Measurements from ENCODE around the gene BARD1.
"Not testable (repeated sequence)": the region's sequence is repeated elsewhere in the genome, so short reads cannot be mapped to it uniquely, and the experiment has no call there.

The BARD1 gene

DNA sequence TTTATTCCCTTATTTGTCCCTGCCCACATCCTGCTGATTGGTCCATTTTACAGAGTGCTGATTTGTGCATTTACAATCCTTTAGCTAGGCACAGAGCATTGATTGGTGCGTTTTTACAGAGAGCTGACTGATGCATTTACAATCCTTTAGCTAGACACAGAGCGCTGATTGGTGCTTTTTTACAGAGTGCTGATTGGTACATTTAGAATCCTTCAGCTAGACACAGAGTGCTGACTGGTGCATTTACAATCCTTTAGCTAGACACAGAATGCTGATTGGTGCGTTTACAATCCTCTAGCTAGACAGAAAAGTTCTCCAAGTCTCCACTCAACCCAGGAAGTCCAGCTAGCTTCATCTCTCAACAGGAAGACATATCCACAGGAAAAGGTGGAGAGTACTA is 91.6 kb downstream of the BARD1 start:
- peaks cover 0 to 18% of the 10 kb centered on the region in 2 donors for H3K36me3 ChIP-seq (replicated peaks in 1 of 2; ENCODE audit: control insufficient read depth in 2 of 2, insufficient read depth in 2 of 2, low read length in 2 of 2)
- not testable (repeated sequence) for H3K23ac ChIP-seq (ENCODE audit: low read depth, low read length, poor library complexity); H2BK12ac ChIP-seq (ENCODE audit: low read length); H4K8ac ChIP-seq (ENCODE audit: low read depth, low read length); H3K18ac ChIP-seq (ENCODE audit: low read length); H3K79me1 ChIP-seq (ENCODE audit: low read depth, low read length); H3K14ac ChIP-seq (ENCODE audit: low read length); H3K4me2 ChIP-seq (ENCODE audit: insufficient read depth, low read length, poor library complexity, severe bottlenecking); H3K4me1 ChIP-seq (ENCODE audit: control insufficient read depth in 2 of 2, insufficient read depth in 1 of 2, low read depth in 1 of 2, low read length in 2 of 2); H2BK15ac ChIP-seq (ENCODE audit: low read length); H2AK5ac ChIP-seq (ENCODE audit: low read depth, low read length); H2BK5ac ChIP-seq (ENCODE audit: low read length); H2BK120ac ChIP-seq (ENCODE audit: low read depth, low read length); H3K4me3 ChIP-seq (ENCODE audit: low read length in 2 of 2); H4K91ac ChIP-seq (ENCODE audit: low read depth, low read length, poor library complexity); DNase-seq (ENCODE audit: low spot score); H3K27ac ChIP-seq (replicated peaks; ENCODE audit: low read length); H2AFZ ChIP-seq (ENCODE audit: low read length); H3K9ac ChIP-seq (ENCODE audit: low read depth, low read length, poor library complexity); H3K4ac ChIP-seq (ENCODE audit: low read length); H3K27me3 ChIP-seq (ENCODE audit: control insufficient read depth in 3 of 3, insufficient read depth in 3 of 3, low read depth in 1 of 3, low read length in 3 of 3)
- H3K9me3 ChIP-seq (replicated peaks in 1 of 2; ENCODE audit: control insufficient read depth in 2 of 2, insufficient read depth in 1 of 2, low read depth in 1 of 2, low read length in 2 of 2) = peaks cover 0 to 15% of the 10 kb centered on the region in 2 donors
- WGBS, 2 donors (ENCODE audit: extremely low coverage in 2 of 2, insufficient read length in 2 of 2, insufficient replicate concordance in 1 of 2) = no CpG with 5 or more reads among the region's 3 CpGs

DNA sequence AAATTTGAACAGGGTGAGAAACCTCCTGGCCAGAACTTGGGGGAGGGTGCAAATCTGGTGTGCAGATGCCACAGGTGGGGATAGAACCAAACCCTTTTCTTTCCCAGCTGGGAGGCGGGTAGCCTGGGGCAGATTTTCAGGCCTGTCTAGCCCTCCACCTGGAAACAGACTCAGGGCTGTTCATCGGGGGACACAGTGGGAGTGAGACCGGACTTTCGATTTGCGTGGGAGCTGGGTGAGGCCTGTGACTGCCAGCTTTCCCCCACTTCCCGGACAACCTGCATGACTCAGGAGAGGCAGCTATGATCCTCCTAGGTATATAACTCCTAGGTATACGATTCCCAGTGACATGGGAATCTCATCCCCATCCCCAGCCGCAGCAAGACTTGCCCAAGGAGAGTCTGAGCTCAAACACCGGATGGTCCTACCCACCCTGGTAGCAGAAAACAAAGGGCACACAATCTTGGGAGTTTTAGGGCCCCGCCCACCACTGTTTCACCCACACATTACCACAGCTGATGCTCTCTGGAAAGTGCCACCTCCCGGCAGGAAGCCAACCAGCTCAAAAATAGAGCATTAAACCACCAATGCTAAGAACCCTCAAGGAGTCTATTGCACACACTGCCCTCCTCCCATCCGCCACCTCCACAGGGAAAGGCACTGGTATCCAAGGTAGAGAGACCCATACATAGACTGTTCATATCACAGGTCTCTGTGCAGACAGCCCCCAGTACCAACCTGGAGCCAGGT is 92.5 kb downstream of the BARD1 start:
- no peak overlapping the region for H3K18ac ChIP-seq (ENCODE audit: low read length)
- H3K23ac ChIP-seq (ENCODE audit: low read depth, low read length, poor library complexity) = no peak overlapping the region
- H3K4me2 ChIP-seq (ENCODE audit: insufficient read depth, low read length, poor library complexity, severe bottlenecking) = no peak overlapping the region
- no peak overlapping the region for H3K14ac ChIP-seq (ENCODE audit: low read length)
- no peak overlapping the region for H3K9ac ChIP-seq (ENCODE audit: low read depth, low read length, poor library complexity)
- H3K9me3 ChIP-seq (replicated peaks in 1 of 2; ENCODE audit: control insufficient read depth in 2 of 2, insufficient read depth in 1 of 2, low read depth in 1 of 2, low read length in 2 of 2) = peaks cover 0 to 15% of the 10 kb centered on the region in 2 donors
- no peak for DNase-seq (ENCODE audit: low spot score)
- H3K36me3 ChIP-seq (replicated peaks in 1 of 2; ENCODE audit: control insufficient read depth in 2 of 2, insufficient read depth in 2 of 2, low read length in 2 of 2) = peaks cover 0 to 18% of the 10 kb centered on the region in 2 donors
- no peak overlapping the region for H3K27ac ChIP-seq (replicated peaks; ENCODE audit: low read length)
- no peaks in the 10 kb centered on the region for H3K4me1 ChIP-seq (ENCODE audit: control insufficient read depth in 2 of 2, insufficient read depth in 1 of 2, low read depth in 1 of 2, low read length in 2 of 2)
- no peaks in the 10 kb centered on the region for H3K79me1 ChIP-seq (ENCODE audit: low read depth, low read length)
- H3K4me3 ChIP-seq (ENCODE audit: low read length in 2 of 2) = no peak overlapping the region
- H4K91ac ChIP-seq (ENCODE audit: low read depth, low read length, poor library complexity) = no peak overlapping the region
- H2BK120ac ChIP-seq (ENCODE audit: low read depth, low read length) = no peak overlapping the region
- H2BK5ac ChIP-seq (ENCODE audit: low read length) = no peak overlapping the region
- no peak overlapping the region for H3K4ac ChIP-seq (ENCODE audit: low read length)
- no peak overlapping the region for H2BK12ac ChIP-seq (ENCODE audit: low read length)
- H4K8ac ChIP-seq (ENCODE audit: low read depth, low read length) = no peak overlapping the region
- no peak overlapping the region for H2BK15ac ChIP-seq (ENCODE audit: low read length)
- no CpG with 5 or more reads among the region's 12 CpGs for WGBS, 2 donors (ENCODE audit: extremely low coverage in 2 of 2, insufficient read length in 2 of 2, insufficient replicate concordance in 1 of 2)
- no peaks in the 10 kb centered on the region for H3K27me3 ChIP-seq (ENCODE audit: control insufficient read depth in 3 of 3, insufficient read depth in 3 of 3, low read depth in 1 of 3, low read length in 3 of 3)
- H2AK5ac ChIP-seq (ENCODE audit: low read depth, low read length) = no peak overlapping the region
- H2AFZ ChIP-seq (ENCODE audit: low read length) = no peak overlapping the region

DNA sequence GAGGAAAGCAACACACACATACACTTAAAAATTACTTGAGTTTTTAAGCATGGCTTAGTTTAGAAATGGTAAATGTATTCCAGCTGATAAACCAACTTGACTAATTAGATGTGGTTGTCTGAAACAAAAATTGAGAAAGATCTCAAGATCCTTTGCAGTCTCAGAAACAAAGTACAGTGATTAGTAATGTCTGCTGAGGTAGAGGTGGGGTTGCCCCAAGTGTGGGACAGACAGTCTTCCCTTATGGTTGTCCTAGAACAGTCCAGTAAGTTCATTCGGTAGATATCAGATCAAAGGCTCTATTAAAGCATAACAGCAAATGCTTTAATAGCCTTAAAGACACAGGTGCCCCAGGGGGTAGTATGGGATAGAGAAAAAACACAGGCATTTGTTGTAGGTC is 94.5 kb downstream of the BARD1 start:
- Histone ChIP-seq H2BK12ac (ENCODE audit: low read length) (no peak overlapping the region), H2AFZ (ENCODE audit: low read length) (no peak overlapping the region), H3K4ac (ENCODE audit: low read length) (no peak overlapping the region), H3K14ac (ENCODE audit: low read length) (no peak overlapping the region), H3K4me2 (ENCODE audit: insufficient read depth, low read length, poor library complexity, severe bottlenecking) (no peak overlapping the region), H3K23ac (ENCODE audit: low read depth, low read length, poor library complexity) (no peak overlapping the region), H4K8ac (ENCODE audit: low read depth, low read length) (no peak overlapping the region), H3K9me3 (replicated peaks in 1 of 2; ENCODE audit: control insufficient read depth in 2 of 2, insufficient read depth in 1 of 2, low read depth in 1 of 2, low read length in 2 of 2) (peaks cover 0 to 10% of the 10 kb centered on the region in 2 donors), H2BK15ac (ENCODE audit: low read length) (no peak overlapping the region), H3K36me3 (replicated peaks in 1 of 2; ENCODE audit: control insufficient read depth in 2 of 2, insufficient read depth in 2 of 2, low read length in 2 of 2) (peaks cover 0 to 15% of the 10 kb centered on the region in 2 donors), H2BK120ac (ENCODE audit: low read depth, low read length) (no peak overlapping the region), H4K91ac (ENCODE audit: low read depth, low read length, poor library complexity) (no peak overlapping the region), H3K4me3 (ENCODE audit: low read length in 2 of 2) (no peak overlapping the region), H3K79me1 (ENCODE audit: low read depth, low read length) (no peaks in the 10 kb centered on the region), H3K27ac (replicated peaks; ENCODE audit: low read length) (no peak overlapping the region), H3K9ac (ENCODE audit: low read depth, low read length, poor library complexity) (no peak overlapping the region), H3K4me1 (ENCODE audit: control insufficient read depth in 2 of 2, insufficient read depth in 1 of 2, low read depth in 1 of 2, low read length in 2 of 2) (no peaks in the 10 kb centered on the region), H2AK5ac (ENCODE audit: low read depth, low read length) (no peak overlapping the region), H3K27me3 (ENCODE audit: control insufficient read depth in 3 of 3, insufficient read depth in 3 of 3, low read depth in 1 of 3, low read length in 3 of 3) (no peaks in the 10 kb centered on the region), H3K18ac (ENCODE audit: low read length) (no peak overlapping the region), H2BK5ac (ENCODE audit: low read length) (no peak overlapping the region)
- DNase-seq (ENCODE audit: low spot score) = no peak
- WGBS, 2 donors (ENCODE audit: extremely low coverage in 2 of 2, insufficient read length in 2 of 2, insufficient replicate concordance in 1 of 2) = no CpG with 5 or more reads among the region's 1 CpG

DNA sequence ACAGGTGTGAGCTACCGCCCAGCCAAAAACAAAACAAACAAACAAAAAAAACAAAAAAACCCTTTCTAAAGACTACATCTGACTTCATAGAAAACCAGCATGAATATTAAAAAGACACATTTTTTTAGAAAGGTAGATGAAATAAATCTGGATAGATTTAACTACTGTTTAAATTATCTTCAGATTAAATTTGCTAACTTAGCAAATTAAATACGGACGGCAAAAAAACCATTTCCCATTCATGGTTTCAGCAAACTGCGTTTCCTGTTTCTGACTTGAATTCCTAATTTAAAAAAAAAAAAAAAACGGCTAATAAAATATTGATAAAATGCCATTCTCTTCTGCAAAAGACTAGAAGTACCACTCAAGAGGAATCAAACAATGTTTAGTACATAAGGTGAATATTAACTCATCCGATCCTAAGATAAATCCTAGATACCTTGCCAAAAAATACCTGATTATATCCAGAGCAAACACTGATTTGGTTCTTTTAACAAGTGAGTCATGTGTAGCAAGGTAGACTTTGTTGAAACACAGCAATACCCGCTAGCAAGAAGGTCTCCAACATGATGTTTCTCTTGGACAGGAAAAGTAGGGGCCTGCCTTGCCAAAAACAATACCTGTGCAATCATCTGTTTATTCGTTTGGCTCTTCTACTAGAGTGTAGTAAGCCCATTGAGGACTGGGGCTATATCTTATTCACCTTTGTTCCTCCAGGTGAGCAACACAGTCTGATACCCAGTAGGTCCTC is 96.2 kb downstream of the BARD1 start:
- Histone ChIP-seq H4K8ac (ENCODE audit: low read depth, low read length) (no peak overlapping the region), H3K36me3 (replicated peaks in 1 of 2; ENCODE audit: control insufficient read depth in 2 of 2, insufficient read depth in 2 of 2, low read length in 2 of 2) (peaks cover 0 to 13% of the 10 kb centered on the region in 2 donors), H3K23ac (ENCODE audit: low read depth, low read length, poor library complexity) (no peak overlapping the region), H4K91ac (ENCODE audit: low read depth, low read length, poor library complexity) (no peak overlapping the region), H2AFZ (ENCODE audit: low read length) (no peak overlapping the region), H2BK15ac (ENCODE audit: low read length) (no peak overlapping the region), H2AK5ac (ENCODE audit: low read depth, low read length) (no peak overlapping the region), H2BK120ac (ENCODE audit: low read depth, low read length) (no peak overlapping the region), H3K14ac (ENCODE audit: low read length) (no peak overlapping the region), H3K18ac (ENCODE audit: low read length) (no peak overlapping the region), H3K4ac (ENCODE audit: low read length) (no peak overlapping the region), H3K4me3 (ENCODE audit: low read length in 2 of 2) (no peak overlapping the region), H3K9me3 (replicated peaks in 1 of 2; ENCODE audit: control insufficient read depth in 2 of 2, insufficient read depth in 1 of 2, low read depth in 1 of 2, low read length in 2 of 2) (peaks cover 0 to 5% of the 10 kb centered on the region in 2 donors), H3K27me3 (ENCODE audit: control insufficient read depth in 3 of 3, insufficient read depth in 3 of 3, low read depth in 1 of 3, low read length in 3 of 3) (no peaks in the 10 kb centered on the region), H3K9ac (ENCODE audit: low read depth, low read length, poor library complexity) (no peak overlapping the region), H3K27ac (replicated peaks; ENCODE audit: low read length) (no peak overlapping the region), H3K4me2 (ENCODE audit: insufficient read depth, low read length, poor library complexity, severe bottlenecking) (no peak overlapping the region), H3K79me1 (ENCODE audit: low read depth, low read length) (no peaks in the 10 kb centered on the region), H2BK5ac (ENCODE audit: low read length) (no peak overlapping the region), H3K4me1 (ENCODE audit: control insufficient read depth in 2 of 2, insufficient read depth in 1 of 2, low read depth in 1 of 2, low read length in 2 of 2) (no peaks in the 10 kb centered on the region), H2BK12ac (ENCODE audit: low read length) (no peak overlapping the region)
- no CpG with 5 or more reads among the region's 8 CpGs for WGBS, 2 donors (ENCODE audit: extremely low coverage in 2 of 2, insufficient read length in 2 of 2, insufficient replicate concordance in 1 of 2)
- DNase-seq (ENCODE audit: low spot score) = no peak
